ENCODE measurements around the gene CCDC102A.
A peak's percentile ranks its signal among the peaks of the same experiment; 100 is the strongest.
"Not testable (repeated sequence)": the region's sequence is repeated elsewhere in the genome, so short reads cannot be mapped to it uniquely, and the experiment has no call there.

The CCDC102A gene

GRCh38 chr16:57564571-57565270 lies 28.4 kb upstream of the CCDC102A start:
- DNase-seq = no peak

GRCh38 chr16:57563761-57564160 lies 27.4 kb upstream of the CCDC102A start:
- DNase-seq = no peak

GRCh38 chr16:57563487-57563750 lies 27.0 kb upstream of the CCDC102A start:
- DNase-seq = no peak

GRCh38 chr16:57562669-57563486 lies 26.5 kb upstream of the CCDC102A start:
- no peak for DNase-seq

- DNase-seq = no peak
Measured at GRCh38 chr16:57562066-57562465, 25.7 kb upstream of the CCDC102A start.

GRCh38 chr16:57559072-57559790 lies 22.9 kb upstream of the CCDC102A start:
- no peak for DNase-seq

- DNase-seq = no peak
Measured at GRCh38 chr16:57556941-57557541, 20.7 kb upstream of the CCDC102A start.

- DNase-seq = no peak
Measured at GRCh38 chr16:57555831-57556230, 19.5 kb upstream of the CCDC102A start.

- DNase-seq = no peak
Measured at GRCh38 chr16:57551057-57551456, 14.7 kb upstream of the CCDC102A start.

GRCh38 chr16:57549730-57550129 lies 13.4 kb upstream of the CCDC102A start:
- no peak for DNase-seq

- no peak for DNase-seq
Measured at GRCh38 chr16:57548408-57548807, 12.0 kb upstream of the CCDC102A start.

GRCh38 chr16:57547524-57547923 lies 11.2 kb upstream of the CCDC102A start:
- DNase-seq = not testable (repeated sequence)

GRCh38 chr16:57544124-57544653 lies 7.8 kb upstream of the CCDC102A start:
- DNase-seq = no peak

- no peak for DNase-seq
Measured at GRCh38 chr16:57541754-57542435, 5.5 kb upstream of the CCDC102A start.

- DNase-seq = peak; percentile 12
Measured at GRCh38 chr16:57540906-57541753, 4.8 kb upstream of the CCDC102A start.

GRCh38 chr16:57540387-57540786 lies 4.0 kb upstream of the CCDC102A start:
- no peak for DNase-seq

- DNase-seq = no peak
Measured at GRCh38 chr16:57539072-57539796, 2.9 kb upstream of the CCDC102A start.

GRCh38 chr16:57538235-57538721 lies 1.9 kb upstream of the CCDC102A start:
- no peak for DNase-seq

GRCh38 chr16:57537581-57538234 lies 1.3 kb upstream of the CCDC102A start:
- DNase-seq = no peak

GRCh38 chr16:57537194-57537505 lies 779 bp upstream of the CCDC102A start:
- no peak for DNase-seq
